Keratinocyte (primary cell): Measurements from ENCODE around the gene C1R.

Source experiments
- EZH2 ChIP-seq: IDR thresholded peaks from one replicate; pipeline ENCODE4 v1.6.1; 2012; ENCODE audit warnings: inconsistent platforms, mild to moderate bottlenecking, low read length, moderate library complexity
- TF ChIP-seq, protein P1 (sequence below), 3 experiments: IDR thresholded peaks in 1 of 3; conservative IDR thresholded peaks in 1 of 3; optimal IDR thresholded peaks in 1 of 3; 2 replicates in 2 of 3; 3 replicates in 1 of 3; pipeline versions ENCODE3 to v1.5.1; 2011; ENCODE audit warnings: low read length in 3 of 3, mild to moderate bottlenecking in 3 of 3, moderate library complexity in 2 of 3, control low read depth in 1 of 3, inconsistent platforms in 1 of 3; ENCODE audit not compliant: insufficient read depth in 2 of 3; ENCODE audit errors: extremely low read depth in 1 of 3

GRCh38 chr12:7075939-7076338 lies 16.3 kb downstream of the C1R start:
- TF ChIP-seq EZH2: no peak
- TF ChIP-seq, protein P1, sequence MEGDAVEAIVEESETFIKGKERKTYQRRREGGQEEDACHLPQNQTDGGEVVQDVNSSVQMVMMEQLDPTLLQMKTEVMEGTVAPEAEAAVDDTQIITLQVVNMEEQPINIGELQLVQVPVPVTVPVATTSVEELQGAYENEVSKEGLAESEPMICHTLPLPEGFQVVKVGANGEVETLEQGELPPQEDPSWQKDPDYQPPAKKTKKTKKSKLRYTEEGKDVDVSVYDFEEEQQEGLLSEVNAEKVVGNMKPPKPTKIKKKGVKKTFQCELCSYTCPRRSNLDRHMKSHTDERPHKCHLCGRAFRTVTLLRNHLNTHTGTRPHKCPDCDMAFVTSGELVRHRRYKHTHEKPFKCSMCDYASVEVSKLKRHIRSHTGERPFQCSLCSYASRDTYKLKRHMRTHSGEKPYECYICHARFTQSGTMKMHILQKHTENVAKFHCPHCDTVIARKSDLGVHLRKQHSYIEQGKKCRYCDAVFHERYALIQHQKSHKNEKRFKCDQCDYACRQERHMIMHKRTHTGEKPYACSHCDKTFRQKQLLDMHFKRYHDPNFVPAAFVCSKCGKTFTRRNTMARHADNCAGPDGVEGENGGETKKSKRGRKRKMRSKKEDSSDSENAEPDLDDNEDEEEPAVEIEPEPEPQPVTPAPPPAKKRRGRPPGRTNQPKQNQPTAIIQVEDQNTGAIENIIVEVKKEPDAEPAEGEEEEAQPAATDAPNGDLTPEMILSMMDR (optimal IDR thresholded peaks at IDR 0.05 in 1 of 3, IDR thresholded peaks at IDR 0.05 in 1 of 3, conservative IDR thresholded peaks at IDR 0.05 in 1 of 3; ENCODE audit: extremely low read depth in 1 of 3, insufficient read depth in 2 of 3, low read length in 3 of 3): no peak
